A549 treated with ZK216348 at 1 μM for 4 hours (cell line): ENCODE data around the gene IL17F. TPM values are rescaled to one million over a fixed set of nuclear protein-coding genes. Genes with fewer than 3 reads are reported as not detected.

Source experiments
- total RNA-seq: library from RNA; stranded (reverse); fragments of 200-300 nt; extraction: Qiagen RNA extraction; gene quantifications from 5 replicates; pipeline ENCODE4 v1.2.3, GENCODE V29; 2022; ENCODE audit warnings: low read depth

Gene IL17F
- total RNA-seq: not detected in 5 replicates

GRCh38 chr6:52244400-52244799 is at the start of gene IL17F:
Gene IL17F (minus strand): TSS chr6:52244500. CDS start chr6:52244429, 71 bp downstream.

GRCh38 chr6:52284460-52285176 is 40.3 kb upstream of the IL17F start, which contains the start of gene MCM3:
Gene MCM3 (minus strand): TSS chr6:52284742. CDS start chr6:52284674, 68 bp downstream.

Other genes with a start within 250 kb of the IL17F start
- gene PKHD1, start 156.9 kb downstream of the IL17F start, total RNA-seq: not detected in 5 replicates
- gene IL17A, start 58.1 kb downstream of the IL17F start, total RNA-seq: not detected in 5 replicates
- 76.9 to 86.8 TPM (median 79.7 TPM) in 5 replicates for gene MCM3, start 40.2 kb upstream of the IL17F start, total RNA-seq
- 0.79 to 1.3 TPM (median 1.0 TPM) in 5 replicates for gene PAQR8, start 117.7 kb upstream of the IL17F start, total RNA-seq
- gene EFHC1, start 175.8 kb upstream of the IL17F start, total RNA-seq: 10.4 to 14.6 TPM (median 13.6 TPM) in 5 replicates